ENCODE results near the gene PCBP2. TPM values are rescaled to one million over a fixed set of nuclear protein-coding genes. Genes with fewer than 3 reads are reported as not detected.
A peak's percentile ranks its signal among the peaks of the same experiment; 100 is the strongest.

The PCBP2 gene
- total RNA-seq, 6 experiments from 2014 or later, result 254 to 463 (median 347) TPM

DNA sequence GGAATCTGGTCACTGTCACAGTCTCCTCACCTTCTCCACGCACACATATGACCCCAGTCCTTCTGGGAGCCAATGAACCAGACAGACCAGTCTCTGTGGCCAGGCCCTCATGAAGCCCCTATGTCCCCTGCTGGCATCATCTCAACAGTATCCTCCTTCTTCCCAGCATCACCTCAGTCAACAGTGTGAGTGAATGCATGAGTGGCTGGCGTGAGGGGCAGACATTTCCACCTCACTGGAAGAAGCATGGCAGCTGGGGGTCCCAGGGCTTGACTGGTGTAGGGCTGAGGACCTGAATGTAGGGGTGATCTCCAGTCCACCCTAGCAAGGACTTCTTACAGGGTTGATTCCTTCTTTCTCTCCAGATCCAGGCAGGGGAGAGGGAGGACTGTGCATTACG is 45.6 kb downstream of the PCBP2 start:
- no peak overlapping the region for H3K27ac ChIP-seq
- ATAC-seq, result no peak
- no peak overlapping the region for H3K4me3 ChIP-seq
- no peaks in the 10 kb centered on the region for H3K9me3 ChIP-seq
- 85% methylated on average over 3 of the region's 3 CpGs for WGBS (ENCODE audit: insufficient coverage, low coverage, low lambda C conversion rate, missing lambda C conversion rate)
- intact Hi-C loops (cut with DNase I), result no loop called here
- H3K27me3 ChIP-seq, result no peaks in the 10 kb centered on the region
- TF ChIP-seq, protein P1, sequence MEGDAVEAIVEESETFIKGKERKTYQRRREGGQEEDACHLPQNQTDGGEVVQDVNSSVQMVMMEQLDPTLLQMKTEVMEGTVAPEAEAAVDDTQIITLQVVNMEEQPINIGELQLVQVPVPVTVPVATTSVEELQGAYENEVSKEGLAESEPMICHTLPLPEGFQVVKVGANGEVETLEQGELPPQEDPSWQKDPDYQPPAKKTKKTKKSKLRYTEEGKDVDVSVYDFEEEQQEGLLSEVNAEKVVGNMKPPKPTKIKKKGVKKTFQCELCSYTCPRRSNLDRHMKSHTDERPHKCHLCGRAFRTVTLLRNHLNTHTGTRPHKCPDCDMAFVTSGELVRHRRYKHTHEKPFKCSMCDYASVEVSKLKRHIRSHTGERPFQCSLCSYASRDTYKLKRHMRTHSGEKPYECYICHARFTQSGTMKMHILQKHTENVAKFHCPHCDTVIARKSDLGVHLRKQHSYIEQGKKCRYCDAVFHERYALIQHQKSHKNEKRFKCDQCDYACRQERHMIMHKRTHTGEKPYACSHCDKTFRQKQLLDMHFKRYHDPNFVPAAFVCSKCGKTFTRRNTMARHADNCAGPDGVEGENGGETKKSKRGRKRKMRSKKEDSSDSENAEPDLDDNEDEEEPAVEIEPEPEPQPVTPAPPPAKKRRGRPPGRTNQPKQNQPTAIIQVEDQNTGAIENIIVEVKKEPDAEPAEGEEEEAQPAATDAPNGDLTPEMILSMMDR (IDR thresholded peaks at IDR 0.05), result no peak
- TF ChIP-seq POLR2A (IDR thresholded peaks at IDR 0.05), result no peak
- H3K4me1 ChIP-seq, result peaks cover 0 to 21% (median 10%) of the 10 kb centered on the region in 4 donors
- peak in 1 of 3 donors; percentile 35 for DNase-seq
- H3K36me3 ChIP-seq, result no peaks in the 10 kb centered on the region

DNA sequence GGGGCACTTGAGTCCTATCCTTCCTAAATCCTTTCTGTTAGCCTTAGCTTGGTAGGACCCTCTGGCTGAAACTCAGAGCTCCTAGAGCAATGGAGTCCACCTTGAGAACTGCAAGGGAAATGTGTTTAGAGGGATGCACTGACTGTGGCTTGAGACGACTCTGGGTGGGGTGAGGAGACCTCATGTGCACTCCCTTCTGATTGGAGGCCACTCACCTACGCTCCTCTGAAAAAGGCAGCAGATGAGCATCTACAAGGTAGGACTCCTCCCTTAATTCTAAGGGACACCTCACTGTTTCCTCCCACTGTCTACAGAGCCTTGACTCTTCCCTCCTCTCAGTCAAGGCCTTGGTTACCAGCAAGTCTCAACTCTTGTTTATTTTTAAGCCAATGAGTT is 46.3 kb downstream of the PCBP2 start:
- Histone ChIP-seq H3K4me3 (no peak overlapping the region), H3K9me3 (no peaks in the 10 kb centered on the region), H3K27me3 (no peaks in the 10 kb centered on the region), H3K27ac (no peak overlapping the region), H3K36me3 (no peaks in the 10 kb centered on the region), H3K4me1 (peaks cover 0 to 20% (median 10%) of the 10 kb centered on the region in 4 donors)
- ATAC-seq, result no peak
- 67% methylated on average over 1 of the region's 2 CpGs for WGBS (ENCODE audit: insufficient coverage, low coverage, low lambda C conversion rate, missing lambda C conversion rate)
- DNase-seq, result peak in 1 of 3 donors; percentile 26
- TF ChIP-seq POLR2A (IDR thresholded peaks at IDR 0.05), result no peak
- TF ChIP-seq, protein P1 (IDR thresholded peaks at IDR 0.05), result no peak
- intact Hi-C loops (cut with DNase I), result no loop called here

DNA sequence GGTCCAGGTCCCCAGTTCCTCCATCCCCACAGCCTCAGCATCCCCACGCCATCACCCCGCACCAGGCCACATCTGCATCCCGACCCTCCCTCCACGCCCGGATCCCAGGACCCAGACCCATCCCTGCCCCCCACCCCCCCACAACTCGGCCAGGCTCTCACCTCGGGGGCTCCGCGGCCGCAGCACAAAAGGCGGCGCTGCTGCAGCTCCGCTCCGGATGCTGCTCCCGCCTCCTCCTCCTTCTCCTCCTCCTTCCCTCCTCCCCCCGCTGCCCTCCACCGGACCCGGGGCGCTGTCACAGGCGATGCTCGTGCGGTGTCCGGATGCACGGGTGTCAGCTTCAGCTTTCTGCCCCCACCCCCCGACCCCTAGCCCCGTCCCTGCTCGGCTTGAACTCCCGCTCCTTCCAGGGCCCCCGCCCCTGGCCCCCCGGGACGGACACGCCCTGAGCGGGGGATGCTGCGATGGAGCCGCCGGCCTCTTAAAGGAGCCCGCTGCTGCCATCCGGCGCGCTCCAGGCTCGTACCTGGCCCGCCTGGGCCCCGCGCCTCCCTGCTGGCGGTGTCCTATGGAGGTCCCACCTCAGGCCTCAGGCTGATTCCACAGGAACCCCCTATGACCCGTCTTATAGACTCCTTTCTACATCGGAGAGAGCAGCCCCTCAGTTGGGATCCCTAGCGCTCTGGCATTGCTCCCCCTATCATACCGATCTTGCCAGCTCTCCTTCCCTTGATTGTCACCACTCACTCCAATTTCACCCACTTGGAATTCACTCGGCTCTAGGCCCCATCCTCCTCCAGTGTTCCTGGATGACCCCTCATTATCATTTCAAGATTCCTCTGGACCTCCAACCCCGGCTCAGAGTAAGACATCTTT is 47.6 kb downstream of the PCBP2 start, which contains the start of gene MAP3K12:
Gene MAP3K12 (minus strand): TSS at position 193 of the 876 bp plus-strand sequence. CDS start 12,067 bp downstream, outside the sequence.
- Histone ChIP-seq H3K36me3 (no peaks in the 10 kb centered on the region), H3K4me1 (peaks cover 0 to 16% (median 9%) of the 10 kb centered on the region in 4 donors), H3K9me3 (no peaks in the 10 kb centered on the region), H3K4me3 (peak within 1 kb of the TSS; percentile 33 to 89 (median 88)), H3K27ac (peak within 1 kb of the TSS; percentile 91 to 99 (median 98)), H3K27me3 (no peaks in the 10 kb centered on the region)
- DNase-seq, result peak; percentile 29 to 68 (median 53)
- WGBS (ENCODE audit: insufficient coverage, low coverage, low lambda C conversion rate, missing lambda C conversion rate), result 0% methylated on average over 28 of the region's 51 CpGs
- TF ChIP-seq, protein P1 (IDR thresholded peaks at IDR 0.05), result no peak
- no peak for TF ChIP-seq POLR2A (IDR thresholded peaks at IDR 0.05)
- intact Hi-C loops (cut with DNase I), result loop anchor here in 1 of 2 donors (10.0 kb wide), 1 partner anchor 175 kb away; the partner anchor contains the start of gene AAAS
- ATAC-seq, result no peak

DNA sequence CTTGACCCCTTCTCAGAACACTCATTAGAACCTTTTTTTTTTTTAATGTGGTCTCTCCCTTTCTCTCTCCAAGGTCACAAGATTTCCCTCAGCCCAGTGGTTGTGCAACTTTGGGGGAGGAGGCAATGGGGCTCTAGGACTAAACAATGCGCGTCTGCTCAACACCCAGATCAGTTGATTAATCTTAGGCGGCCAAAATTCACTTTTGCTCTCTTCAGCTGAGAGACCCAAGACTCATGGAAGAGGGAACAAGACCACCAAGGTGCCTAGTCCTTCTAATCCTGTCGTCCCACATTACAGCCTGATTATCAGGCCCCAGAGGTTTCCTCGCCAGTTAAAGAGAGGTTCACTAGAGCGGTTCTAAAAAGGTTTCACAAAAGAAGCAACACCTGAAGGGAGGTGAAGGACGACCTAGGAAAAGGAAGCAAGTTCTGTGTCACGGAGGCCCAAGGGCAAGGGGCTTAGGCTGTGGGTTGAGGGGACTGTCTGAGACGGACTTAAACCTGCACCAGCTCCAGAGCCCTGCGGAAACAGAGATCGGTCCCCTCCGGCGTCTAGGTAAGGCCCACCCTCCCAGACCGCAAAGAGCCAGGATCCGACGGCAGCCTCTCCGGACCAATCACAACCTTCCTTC is 48.4 kb downstream of the PCBP2 start:
- Histone ChIP-seq H3K9me3 (no peaks in the 10 kb centered on the region), H3K4me1 (peaks cover 0 to 16% (median 9%) of the 10 kb centered on the region in 4 donors), H3K36me3 (peaks cover 0 to 4% (median under 1%) of the 10 kb centered on the region in 4 donors), H3K27ac (peak overlapping the region; percentile 91 to 99 (median 98)), H3K27me3 (no peaks in the 10 kb centered on the region), H3K4me3 (peak overlapping the region; percentile 33 to 89 (median 88))
- DNase-seq, result peak in 1 of 3 donors; percentile 59
- WGBS (ENCODE audit: insufficient coverage, low coverage, low lambda C conversion rate, missing lambda C conversion rate), result under 1% methylated on average over 9 of the region's 17 CpGs
- peak in 3 of 4 donors; percentile 8 to 10 (median 10) for ATAC-seq
- intact Hi-C loops (cut with DNase I), result loop anchor here in 1 of 2 donors (10.0 kb wide), 1 partner anchor 175 kb away; the partner anchor contains the start of gene AAAS
- TF ChIP-seq, protein P1 (IDR thresholded peaks at IDR 0.05), result no peak
- TF ChIP-seq POLR2A (IDR thresholded peaks at IDR 0.05), result peak; percentile 93

Data from right lobe of liver (tissue), 6 donors.